GM12878 (cell line): ENCODE measurements around the gene DENND4C. TPM values are rescaled to one million over a fixed set of nuclear protein-coding genes. Genes with fewer than 3 reads are reported as not detected.

Experiments
- ATAC-seq: fragments of 200-7000 bp; cut with Tn5 transposase; 3 replicates; pipeline ENCODE4 v1.9.1; 2020; ENCODE audit warnings: mild to moderate bottlenecking, moderate library complexity
- BruUV-seq: library from RNA; stranded (reverse); fragments of 400-500 nt; replicated peaks from 2 replicates; lab custom pipeline; 2021; lab: Mats Ljungman, UMichigan
- CTCF ChIA-PET: fragments of 300-600 bp; sonication (Branson Sonifier 250); formaldehyde crosslinking; extraction: SDS; loops from one replicate; lab custom pipeline; 2021; ENCODE audit warnings: inconsistent platforms; lab: Yijun Ruan, JAX
- POLR2A ChIA-PET: fragments of 350-600 bp; formaldehyde crosslinking; extraction: SDS; loops from one replicate; lab custom pipeline; 2021; ENCODE audit warnings: inconsistent platforms; lab: Charles Lee
- RAD21 ChIA-PET: fragments of 300-600 bp; sonication (Branson Sonifier 250); formaldehyde crosslinking; loops from one replicate; lab custom pipeline; 2023; ENCODE audit warnings: antibody characterized with exemption; ENCODE audit not compliant: unreplicated experiment; lab: Charles Lee
- SMC1A ChIA-PET: fragments of 300-600 bp; sonication (Branson Sonifier 250); formaldehyde crosslinking; loops from one replicate; lab custom pipeline; 2023; ENCODE audit not compliant: unreplicated experiment, uncharacterized antibody; lab: Charles Lee
- DNase-seq: peaks from one replicate; pipeline ENCODE4 v3.0.0-alpha.2; 2011; ENCODE audit warnings: low read depth, low spot score
- FAIRE-seq: peaks from 3 replicates; lab custom pipeline; 2011; peaks lifted over from hg19 to GRCh38; lab: Jason Lieb, UNC
- H2AFZ ChIP-seq: 2 replicates; pipeline ENCODE4 v1.6.0; 2011; ENCODE audit warnings: low read depth, low read length, control low read depth; ENCODE audit not compliant: control insufficient read depth
- H3K27ac ChIP-seq: 2 replicates; pipeline ENCODE4 v1.5.1; 2011; ENCODE audit warnings: control low read depth; ENCODE audit not compliant: control insufficient read depth, insufficient read depth
- H3K27me3 ChIP-seq, 2 experiments: replicated peaks in 1 of 2; 2 replicates each; pipeline versions ENCODE4 v1.6.0 to v1.6.1; 2011; ENCODE audit warnings: low read length in 1 of 2; ENCODE audit not compliant: control insufficient read depth in 2 of 2, insufficient read depth in 2 of 2
- H3K36me3 ChIP-seq, 2 experiments: 2 replicates each; pipeline ENCODE4 v1.5.1; 2011; ENCODE audit warnings: low read length in 1 of 2; ENCODE audit not compliant: control insufficient read depth in 2 of 2, insufficient read depth in 2 of 2
- H3K4me1 ChIP-seq: 2 replicates; pipeline ENCODE4 v1.6.1; 2011; ENCODE audit warnings: mild to moderate bottlenecking, low read length, moderate library complexity, mixed read lengths; ENCODE audit not compliant: control insufficient read depth, insufficient read depth
- H3K4me2 ChIP-seq: 2 replicates; pipeline ENCODE4 v1.6.0; 2011; ENCODE audit warnings: control low read depth; ENCODE audit not compliant: control insufficient read depth, insufficient read depth
- H3K4me3 ChIP-seq: fragments of 200-600 bp; sonication (generic); 2 replicates; pipeline ENCODE4 v1.5.1; 2016
- H3K79me2 ChIP-seq: 2 replicates; pipeline ENCODE4 v1.6.0; 2011; ENCODE audit warnings: low read length; ENCODE audit not compliant: control insufficient read depth, insufficient read depth
- H3K9ac ChIP-seq: 2 replicates; pipeline ENCODE4 v1.8.0; 2011; ENCODE audit warnings: low read length, control low read depth, mixed read lengths; ENCODE audit not compliant: control insufficient read depth, insufficient read depth
- H3K9me3 ChIP-seq: replicated peaks from 3 replicates; pipeline ENCODE4 v1.5.1; 2011; ENCODE audit warnings: mild to moderate bottlenecking, low read length; ENCODE audit not compliant: control insufficient read depth, insufficient read depth
- H4K20me1 ChIP-seq: 2 replicates; pipeline ENCODE4 v1.6.0; 2011; ENCODE audit not compliant: control insufficient read depth, insufficient read depth
- BCL11A ChIP-seq: IDR thresholded peaks from 2 replicates; pipeline ENCODE4 v1.6.1; 2011; ENCODE audit warnings: low read depth, low read length
- BCLAF1 ChIP-seq: fragments of 450-650 bp; IDR thresholded peaks from 2 replicates; pipeline ENCODE4 v1.6.1; 2017; ENCODE audit warnings: antibody characterized with exemption, mild to moderate bottlenecking, moderate library complexity
- BHLHE40 ChIP-seq, 2 experiments: fragments of 450-650 bp in 1 of 2; IDR thresholded peaks; 2 replicates each; pipeline ENCODE4 v1.6.1; 2011 to 2017; ENCODE audit warnings: low read depth in 2 of 2, borderline replicate concordance in 1 of 2, improper control_type of control experiment in 1 of 2, low read length in 1 of 2, mild to moderate bottlenecking in 1 of 2
- HCFC1 ChIP-seq: fragments of 150-350 bp; IDR thresholded peaks from 2 replicates; pipeline ENCODE4 v1.6.1; 2014; ENCODE audit warnings: low read length
- JUND ChIP-seq: IDR thresholded peaks from 2 replicates; pipeline ENCODE4 v1.6.1; 2012; ENCODE audit warnings: low read depth, mild to moderate bottlenecking, low read length, improper control_type of control experiment, moderate library complexity
- POU2F2 ChIP-seq: IDR thresholded peaks from 3 replicates; pipeline ENCODE4 v1.6.1; 2011; ENCODE audit warnings: low read depth, mild to moderate bottlenecking, low read length, borderline replicate concordance
- REST ChIP-seq: IDR thresholded peaks from 2 replicates; pipeline ENCODE4 v1.6.1; 2012; ENCODE audit warnings: mild to moderate bottlenecking, low read depth, low read length
- TAF1 ChIP-seq: IDR thresholded peaks from 2 replicates; pipeline ENCODE4 v1.6.1; 2011; ENCODE audit warnings: mild to moderate bottlenecking, low read depth, low read length, borderline replicate concordance
- TBL1XR1 ChIP-seq: IDR thresholded peaks from 2 replicates; pipeline ENCODE4 v1.6.1; 2012; ENCODE audit warnings: low read depth, low read length, improper control_type of control experiment
- ZNF217 ChIP-seq: fragments of 450-650 bp; IDR thresholded peaks from 2 replicates; pipeline ENCODE4 v1.6.1; 2017; ENCODE audit warnings: antibody characterized with exemption, mild to moderate bottlenecking
- WGBS: methylation state at CpG from one replicate; pipeline ENCODE4 v1.1.6; 2016; ENCODE audit warnings: low lambda C conversion rate; ENCODE audit not compliant: insufficient replicate concordance, insufficient coverage; ENCODE audit errors: missing lambda C conversion rate; 5-methylcytosine and 5-hydroxymethylcytosine counted together
- in situ Hi-C: fragments of 300-500 bp; cut with MboI; formaldehyde crosslinking; loops from 9 replicates; pipeline ENCODE4 v1.14.3; 2018; ENCODE audit warnings: mixed read lengths
- intact Hi-C: fragments of 100-400 bp; cut with micrococcal nuclease; formaldehyde crosslinking; loops from one replicate; pipeline ENCODE4 v1.14.2; 2022; ENCODE audit not compliant: unreplicated experiment
- polyA plus RNA-seq, 11 experiments: library from polyadenylated mRNA; depleted of rRNA in 4 of 11; unstranded in 6 of 11; stranded (reverse) in 5 of 11; fragments of >200 nt; fragmentation: Nextera tagmentation in 4 of 11; fragmentation: Illumina TruSeq in 1 of 11; extraction: Ambion mirVana in 4 of 11; extraction: Trizol in 1 of 11; gene quantifications; 1 replicate in 1 of 11; 2 replicates in 10 of 11; pipeline versions ENCODE4 v1.2.1 to v1.2.3, GENCODE V29; 2011 to 2016; ENCODE audit warnings: inconsistent platforms in 2 of 11, missing spikeins in 2 of 11, low read depth in 1 of 11
- total RNA-seq, 4 experiments: library from RNA; depleted of rRNA in 3 of 4; stranded (reverse); fragments of >200 nt in 3 of 4; fragmentation: Illumina TruSeq in 1 of 4; extraction: Trizol in 1 of 4; gene quantifications; 2 replicates each; pipeline versions ENCODE4 v1.2.1 to v1.2.3, GENCODE V29; 2013 to 2021

The DENND4C gene
- total and polyA plus RNA-seq, 10 of the 15 experiments (the other 5 are each of a cell fraction or from before 2014, with no cell fraction given): 8.2 to 49.3 (median 24.7) TPM

GRCh38 chr9:19270421-19270949 lies 40.0 kb downstream of the DENND4C start:
- no peaks in the 10 kb centered on the region for H3K27me3 ChIP-seq
- H3K79me2 ChIP-seq: peaks cover 39% of the 10 kb centered on the region
- H4K20me1 ChIP-seq: no peaks in the 10 kb centered on the region
- in situ Hi-C loops (no loop called here), intact Hi-C loops (loop anchor here (5.0 kb wide), 1 partner anchor 38 kb away; the partner anchor contains the start of gene DENND4C)
- H2AFZ ChIP-seq: no peak overlapping the region
- RAD21 ChIA-PET: no interaction called here
- no peak overlapping the region for H3K4me3 ChIP-seq
- CTCF ChIA-PET: interaction anchor here (0.6 kb wide), 1 partner anchor 115 kb away, joined by 3 read pairs; no protein-coding TSS in a partner anchor
- H3K36me3 ChIP-seq: no peaks in the 10 kb centered on the region; a peak in 1 of 4 replicates
- 100% methylated on average over 1 of the region's 1 CpG for WGBS
- DNase-seq: no peak
- H3K27ac ChIP-seq: no peak overlapping the region
- H3K9me3 ChIP-seq: peaks cover 2% of the 10 kb centered on the region
- no peak for FAIRE-seq
- TF ChIP-seq ZNF217 (0 out of 2 replicates have a peak, but pooled peaks have one; percentile 21), BCLAF1 (no peak)
- H3K4me2 ChIP-seq: no peak overlapping the region
- POLR2A ChIA-PET: no interaction called here
- SMC1A ChIA-PET: interaction anchor here (1.0 to 1.6 kb wide), 2 partner anchors 8 to 36 kb away, joined by 3 to 4 read pairs; no protein-coding TSS in a partner anchor
- ATAC-seq: no peak
- no peak overlapping the region for H3K9ac ChIP-seq
- H3K4me1 ChIP-seq: no peaks in the 10 kb centered on the region; the same call in 1 of the 2 replicates
- BruUV-seq: no TSS peak

GRCh38 chr9:19271081-19271480 lies 40.6 kb downstream of the DENND4C start:
- ChIA-PET RAD21 (no interaction called here), SMC1A (no interaction called here), POLR2A (interaction anchor here (0.6 kb wide), 1 partner anchor 14 kb away, joined by 7 read pairs; no protein-coding TSS in a partner anchor), CTCF (no interaction called here)
- ATAC-seq: no peak
- Histone ChIP-seq H3K4me2 (no peak overlapping the region), H3K36me3 (no peaks in the 10 kb centered on the region; a peak in 1 of 4 replicates), H2AFZ (no peak overlapping the region), H4K20me1 (no peaks in the 10 kb centered on the region), H3K27ac (no peak overlapping the region), H3K79me2 (peaks cover 39% of the 10 kb centered on the region), H3K4me3 (no peak overlapping the region), H3K27me3 (no peaks in the 10 kb centered on the region), H3K9ac (no peak overlapping the region), H3K4me1 (no peaks in the 10 kb centered on the region; the same call in 1 of the 2 replicates), H3K9me3 (peaks cover 2% of the 10 kb centered on the region)
- in situ Hi-C loops: no loop called here
- WGBS: 100% methylated on average over 4 of the region's 4 CpGs
- FAIRE-seq: no peak
- DNase-seq: no peak
- intact Hi-C loops: loop anchor here (5.0 kb wide), 1 partner anchor 39 kb away; the partner anchor contains the start of gene DENND4C
- no TSS peak for BruUV-seq
- TF ChIP-seq POU2F2 (no peak), BCL11A (no peak), HCFC1 (no peak), BHLHE40 (IDR thresholded peaks at IDR 0.05; ENCODE audit: borderline replicate concordance in 1 of 2, low read depth in 2 of 2, low read length in 1 of 2) (no peak), REST (no peak), JUND (no peak), TAF1 (no peak), TBL1XR1 (no peak)
